Measurements from ENCODE around the gene RTL3.

RTL3 gene

GRCh38 chrX:78614264-78614663 is 44.9 kb downstream of the RTL3 start:
- DNase-seq: no peak

Data from activated CD4-positive, alpha-beta T cell treated with anti-CD3 and anti-CD28 coated beads, Interleukin-2, amount 50 U/mL, for 4 hours (primary cell).